Measurements from ENCODE around the gene GPRC5A.

DNA sequence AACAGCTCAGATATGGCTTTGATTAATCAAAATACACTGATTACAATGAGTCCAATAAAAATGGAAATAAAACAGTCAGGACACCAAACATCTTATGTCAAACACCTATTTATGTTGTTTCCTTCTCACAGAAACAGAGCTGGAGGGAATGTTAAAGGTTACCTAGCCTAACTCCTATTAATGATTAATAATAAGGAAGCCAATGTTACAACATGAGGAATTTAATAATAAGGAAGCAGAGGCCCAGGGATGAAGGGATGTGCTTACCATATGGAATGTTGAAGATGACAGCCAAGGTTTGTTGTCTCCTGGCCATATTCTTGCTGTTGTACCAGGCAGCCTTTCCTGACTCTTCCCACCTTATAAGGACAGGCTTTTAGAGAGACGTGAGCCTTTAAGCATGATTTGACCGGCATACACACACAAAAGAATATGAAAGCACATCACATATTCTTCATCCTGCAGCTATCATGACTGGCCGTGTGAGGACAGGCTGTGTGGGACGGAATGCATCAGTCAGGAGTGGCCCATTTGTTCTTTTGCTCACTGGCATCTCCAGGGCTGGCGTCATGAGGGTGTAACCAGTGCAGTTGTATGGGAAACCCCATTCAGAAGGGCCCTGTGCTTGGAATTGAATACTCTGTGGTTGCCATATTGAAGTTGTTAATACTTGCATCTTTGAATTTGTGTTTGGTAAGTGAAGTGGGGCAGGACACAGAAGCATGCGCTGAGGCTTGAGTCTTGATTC is 63.7 kb downstream of the GPRC5A start:
- TF ChIP-seq ZBTB42 (CRISPR knock-in tag; IDR thresholded peaks at IDR 0.05) (no peak), NFIC (IDR thresholded peaks at IDR 0.05; ENCODE audit: low read length) (no peak), BORCS8-MEF2B (CRISPR knock-in tag; IDR thresholded peaks at IDR 0.05) (no peak), MEIS1 (CRISPR knock-in tag; IDR thresholded peaks at IDR 0.05; ENCODE audit: borderline replicate concordance) (no peak), ZNF629 (CRISPR knock-in tag; conservative IDR thresholded peaks at IDR 0.05) (no peak), ARNT (IDR thresholded peaks at IDR 0.05) (no peak), ZBTB8A (CRISPR knock-in tag; IDR thresholded peaks at IDR 0.05; ENCODE audit: borderline replicate concordance, low read depth) (no peak), ASH2L (IDR thresholded peaks at IDR 0.05; ENCODE audit: insufficient read length, low read depth, low read length) (no peak), POLR2A (IDR thresholded peaks at IDR 0.05; ENCODE audit: insufficient read depth in 1 of 2, low read depth in 2 of 2, low read length in 2 of 2) (no peak), SAFB2 (CRISPR knock-in tag; IDR thresholded peaks at IDR 0.05; ENCODE audit: borderline replicate concordance, low read depth) (no peak), EP300 (IDR thresholded peaks at IDR 0.05; ENCODE audit: low read depth in 2 of 2, low read length in 2 of 2) (no peak), EP300 (CRISPR knock-in tag; IDR thresholded peaks at IDR 0.05; ENCODE audit: borderline replicate concordance) (no peak)
- TF ChIP-seq, protein P1, sequence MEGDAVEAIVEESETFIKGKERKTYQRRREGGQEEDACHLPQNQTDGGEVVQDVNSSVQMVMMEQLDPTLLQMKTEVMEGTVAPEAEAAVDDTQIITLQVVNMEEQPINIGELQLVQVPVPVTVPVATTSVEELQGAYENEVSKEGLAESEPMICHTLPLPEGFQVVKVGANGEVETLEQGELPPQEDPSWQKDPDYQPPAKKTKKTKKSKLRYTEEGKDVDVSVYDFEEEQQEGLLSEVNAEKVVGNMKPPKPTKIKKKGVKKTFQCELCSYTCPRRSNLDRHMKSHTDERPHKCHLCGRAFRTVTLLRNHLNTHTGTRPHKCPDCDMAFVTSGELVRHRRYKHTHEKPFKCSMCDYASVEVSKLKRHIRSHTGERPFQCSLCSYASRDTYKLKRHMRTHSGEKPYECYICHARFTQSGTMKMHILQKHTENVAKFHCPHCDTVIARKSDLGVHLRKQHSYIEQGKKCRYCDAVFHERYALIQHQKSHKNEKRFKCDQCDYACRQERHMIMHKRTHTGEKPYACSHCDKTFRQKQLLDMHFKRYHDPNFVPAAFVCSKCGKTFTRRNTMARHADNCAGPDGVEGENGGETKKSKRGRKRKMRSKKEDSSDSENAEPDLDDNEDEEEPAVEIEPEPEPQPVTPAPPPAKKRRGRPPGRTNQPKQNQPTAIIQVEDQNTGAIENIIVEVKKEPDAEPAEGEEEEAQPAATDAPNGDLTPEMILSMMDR (CRISPR knock-in tag; IDR thresholded peaks at IDR 0.05), result no peak
